HEK293T (cell line): ENCODE data around the gene RPS25.

ENCODE experiments used
- BHLHE40 ChIP-seq: fragments of 450-650 bp; IDR thresholded peaks from 2 replicates; pipeline ENCODE4 v1.6.1; 2016; ENCODE audit warnings: mild to moderate bottlenecking, moderate library complexity, borderline replicate concordance
- CTBP1 ChIP-seq: fragments of 450-650 bp; IDR thresholded peaks from 2 replicates; pipeline ENCODE4 v1.6.1; 2016; ENCODE audit warnings: borderline replicate concordance
- FOXA1 ChIP-seq: fragments of 450-650 bp; IDR thresholded peaks from 2 replicates; pipeline ENCODE4 v1.6.1; 2016; ENCODE audit warnings: mild to moderate bottlenecking
- FOXM1 ChIP-seq: fragments of 450-650 bp; IDR thresholded peaks from 2 replicates; pipeline ENCODE4 v1.6.1; 2017; ENCODE audit warnings: mild to moderate bottlenecking, borderline replicate concordance
- LEF1 ChIP-seq: fragments of 450-650 bp; IDR thresholded peaks from 2 replicates; pipeline ENCODE4 v1.6.1; 2017; ENCODE audit warnings: mild to moderate bottlenecking, borderline replicate concordance
- SP1 ChIP-seq: fragments of 450-650 bp; IDR thresholded peaks from 2 replicates; pipeline ENCODE4 v1.6.1; 2017
- ZNF384 ChIP-seq: fragments of 450-650 bp; IDR thresholded peaks from 2 replicates; pipeline ENCODE4 v1.6.1; 2016
- TF ChIP-seq, protein P1 (sequence below): fragments of 450-650 bp; IDR thresholded peaks from 2 replicates; pipeline ENCODE4 v1.6.1; 2016

DNA sequence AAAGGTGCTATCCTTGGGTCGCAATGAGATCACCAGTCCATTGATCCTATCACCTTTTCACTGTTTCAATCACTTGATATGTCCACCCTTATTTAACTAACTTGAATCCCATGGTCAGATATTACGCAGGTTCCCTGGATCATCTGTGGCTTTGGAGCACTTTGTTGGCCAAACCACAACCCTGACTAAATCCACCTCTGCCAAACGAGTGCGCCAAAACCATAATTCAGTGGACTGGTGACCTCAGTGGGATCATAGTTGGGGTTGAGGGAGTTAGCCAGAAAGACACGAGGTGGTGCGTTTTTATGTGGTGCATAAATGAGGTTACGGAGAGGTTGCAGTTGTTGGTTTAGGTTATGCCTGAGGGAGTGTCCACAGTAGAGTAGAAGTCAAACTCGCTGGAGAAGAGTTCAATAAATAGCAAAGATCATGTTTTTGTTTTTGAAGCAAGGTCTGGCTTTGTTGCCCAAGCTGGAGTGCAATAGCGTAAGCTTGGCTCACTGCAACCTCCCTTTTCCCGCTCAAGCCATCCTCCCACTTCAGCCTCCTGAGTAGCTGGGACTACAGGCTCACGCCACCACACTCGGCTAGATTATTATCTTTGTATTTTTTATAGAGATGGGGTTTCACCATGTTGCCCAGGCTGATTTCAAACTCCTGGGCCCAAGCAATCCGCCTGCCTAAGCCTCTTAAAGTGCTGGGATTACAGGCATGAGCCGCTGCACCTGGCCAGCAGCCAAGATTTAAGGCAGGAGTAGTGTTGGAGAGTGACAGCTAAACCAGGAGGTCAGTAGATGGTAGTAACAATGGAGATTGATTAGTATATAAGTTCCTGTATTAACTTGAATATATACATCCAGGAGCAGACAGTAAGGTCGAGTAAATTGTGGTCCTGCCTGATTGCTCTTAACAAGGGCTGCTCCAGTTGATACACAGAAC lies 42.1 kb downstream of the RPS25 start:
- TF ChIP-seq SP1 (no peak), ZNF384 (no peak), FOXM1 (no peak), LEF1 (no peak), CTBP1 (no peak), BHLHE40 (no peak), FOXA1 (no peak)
- TF ChIP-seq, protein P1, sequence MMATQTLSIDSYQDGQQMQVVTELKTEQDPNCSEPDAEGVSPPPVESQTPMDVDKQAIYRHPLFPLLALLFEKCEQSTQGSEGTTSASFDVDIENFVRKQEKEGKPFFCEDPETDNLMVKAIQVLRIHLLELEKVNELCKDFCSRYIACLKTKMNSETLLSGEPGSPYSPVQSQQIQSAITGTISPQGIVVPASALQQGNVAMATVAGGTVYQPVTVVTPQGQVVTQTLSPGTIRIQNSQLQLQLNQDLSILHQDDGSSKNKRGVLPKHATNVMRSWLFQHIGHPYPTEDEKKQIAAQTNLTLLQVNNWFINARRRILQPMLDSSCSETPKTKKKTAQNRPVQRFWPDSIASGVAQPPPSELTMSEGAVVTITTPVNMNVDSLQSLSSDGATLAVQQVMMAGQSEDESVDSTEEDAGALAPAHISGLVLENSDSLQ, result peak; percentile 65
